K562 (cell line): Measurements from ENCODE around the gene GPSM3. TPM values are rescaled to one million over a fixed set of nuclear protein-coding genes. Genes with fewer than 3 reads are reported as not detected.

Experiments
- ARID3B ChIP-seq: fragments of 250-450 bp; sonication (Bioruptor Pico); IDR thresholded peaks from 2 replicates; pipeline ENCODE4 v1.4.0; 2020; ENCODE audit warnings: borderline replicate concordance
- CHD7 ChIP-seq: fragments of 200-600 bp; sonication (generic); IDR thresholded peaks from one replicate; pipeline ENCODE4 v1.6.1; 2012; ENCODE audit warnings: mild to moderate bottlenecking, low read depth, low read length, inconsistent platforms
- CREB3 ChIP-seq: fragments of 450-650 bp; conservative IDR thresholded peaks from 2 replicates; pipeline ENCODE4 v1.6.1; 2016; ENCODE audit warnings: missing genetic modification characterization, low read depth, mild to moderate bottlenecking, missing compliant biosample characterization, moderate library complexity
- DMBX1 ChIP-seq: fragments of 250-450 bp; sonication (Bioruptor Pico); IDR thresholded peaks from 2 replicates; pipeline ENCODE4 v1.8.0; 2022; ENCODE audit warnings: inconsistent platforms, mild to moderate bottlenecking, moderate library complexity, borderline replicate concordance
- GMEB1 ChIP-seq: fragments of 250-450 bp; sonication (Bioruptor Pico); IDR thresholded peaks from 2 replicates; pipeline ENCODE4 v1.4.0; 2020; ENCODE audit warnings: mild to moderate bottlenecking
- HDAC1 ChIP-seq, 2 experiments: fragments of 450-650 bp; IDR thresholded peaks; 2 replicates each; pipeline ENCODE4 v1.6.1; 2016 to 2017; ENCODE audit warnings: inconsistent platforms in 1 of 2, mild to moderate bottlenecking in 1 of 2, moderate library complexity in 1 of 2
- RAD21 ChIP-seq, 2 experiments: fragments of 250-450 bp in 1 of 2; fragments of 450-650 bp in 1 of 2; sonication (Bioruptor Pico) in 1 of 2; formaldehyde crosslinking in 1 of 2; IDR thresholded peaks in 1 of 2; conservative IDR thresholded peaks in 1 of 2; 2 replicates each; pipeline versions ENCODE4 v1.4.0 to v1.8.0; 2020 to 2022; ENCODE audit warnings: mild to moderate bottlenecking in 2 of 2, moderate library complexity in 1 of 2
- ZBTB12 ChIP-seq: fragments of 250-450 bp; sonication (Bioruptor Pico); IDR thresholded peaks from 2 replicates; pipeline ENCODE4 v1.4.0; 2020
- ZNF184 ChIP-seq: sonication (generic); formaldehyde crosslinking; IDR thresholded peaks from 2 replicates; pipeline ENCODE4 v1.5.0; 2020; ENCODE audit warnings: missing genetic modification reagents
- polyA plus RNA-seq, 8 experiments: library from polyadenylated mRNA; depleted of rRNA in 4 of 8; stranded (reverse) in 5 of 8; unstranded in 3 of 8; fragments of >200 nt; fragmentation: Nextera tagmentation in 2 of 8; fragmentation: Illumina TruSeq in 1 of 8; extraction: Ambion mirVana in 2 of 8; extraction: Trizol in 1 of 8; gene quantifications; 2 replicates each; pipeline versions ENCODE4 v1.2.1 to v1.2.3, GENCODE V29; 2011 to 2014; ENCODE audit warnings: inconsistent platforms in 1 of 8, missing spikeins in 1 of 8
- total RNA-seq, 7 experiments: library from RNA; depleted of rRNA in 6 of 7; stranded (reverse); fragments of >200 nt in 6 of 7; fragmentation: Illumina TruSeq in 2 of 7; extraction: Trizol in 2 of 7; gene quantifications; 2 replicates each; pipeline versions ENCODE4 v1.2.1 to v1.2.3, GENCODE V29; 2011 to 2021; ENCODE audit warnings: low replicate concordance in 1 of 7

The GPSM3 gene
- total and polyA plus RNA-seq, 9 of the 15 experiments (the other 6 are each of a cell fraction or from before 2014, with no cell fraction given), result 5.3 to 42.6 (median 24.4) TPM

GRCh38 chr6:32167761-32168262, 24.6 kb downstream of the GPSM3 start (continued):
- TF ChIP-seq DMBX1 (CRISPR knock-in tag) (peak; percentile 99), ZBTB12 (peak; percentile 61), GMEB1 (CRISPR knock-in tag) (peak; percentile 42; the same call in 1 of the 2 replicates), ZNF184 (CRISPR knock-in tag) (no peak), HDAC1 (IDR thresholded peaks at IDR 0.05) (peak; percentile 84 to 90; a peak in 3 of 4 replicates), CREB3 (tag) (peak; percentile 87; the same call in 1 of the 2 replicates), CHD7 (no peak), RAD21 (CRISPR knock-in tag; conservative IDR thresholded peaks at IDR 0.05 in 1 of 2, IDR thresholded peaks at IDR 0.05 in 1 of 2) (peak; percentile 16 to 24; a peak in 2 of 4 replicates), ARID3B (CRISPR knock-in tag) (no peak)
